IMR-90 (cell line): ENCODE measurements around the gene TBC1D1.

ENCODE experiments used
- BHLHE40 ChIP-seq: fragments of 150-350 bp; IDR thresholded peaks from 2 replicates; pipeline ENCODE4 v1.6.1; 2016; ENCODE audit warnings: mild to moderate bottlenecking, low read depth, low read length
- CEBPB ChIP-seq: IDR thresholded peaks from 2 replicates; pipeline ENCODE4 v1.6.1; 2012; ENCODE audit warnings: low read depth, low read length, improper control_type of control experiment
- CHD1 ChIP-seq: IDR thresholded peaks from 2 replicates; pipeline ENCODE4 v1.6.1; 2012; ENCODE audit warnings: low read depth, low read length, improper control_type of control experiment
- FOS ChIP-seq: fragments of 150-350 bp; IDR thresholded peaks from 2 replicates; pipeline ENCODE4 v1.6.1; 2016; ENCODE audit warnings: low read depth, low read length
- MAFK ChIP-seq: IDR thresholded peaks from 2 replicates; pipeline ENCODE4 v1.6.1; 2012; ENCODE audit warnings: low read depth, low read length, improper control_type of control experiment
- MAZ ChIP-seq: IDR thresholded peaks from 2 replicates; pipeline ENCODE4 v1.6.1; 2012; ENCODE audit warnings: low read depth, mild to moderate bottlenecking, low read length, improper control_type of control experiment, moderate library complexity, borderline replicate concordance
- MXI1 ChIP-seq: IDR thresholded peaks from 2 replicates; pipeline ENCODE4 v1.6.1; 2012; ENCODE audit warnings: low read depth, mild to moderate bottlenecking, low read length, moderate library complexity, borderline replicate concordance
- NFE2L2 ChIP-seq: fragments of 150-350 bp; IDR thresholded peaks from 2 replicates; pipeline ENCODE4 v1.6.1; 2016; ENCODE audit warnings: low read depth, mild to moderate bottlenecking, low read length
- POLR2A ChIP-seq: IDR thresholded peaks from 2 replicates; pipeline ENCODE4 v1.6.1; 2012; ENCODE audit warnings: mild to moderate bottlenecking, low read depth, low read length
- RAD21 ChIP-seq: IDR thresholded peaks from 2 replicates; pipeline ENCODE4 v1.6.1; 2012; ENCODE audit warnings: low read length, improper control_type of control experiment
- RCOR1 ChIP-seq: IDR thresholded peaks from 2 replicates; pipeline ENCODE4 v1.6.1; 2012; ENCODE audit warnings: mild to moderate bottlenecking, low read length, improper control_type of control experiment; ENCODE audit not compliant: insufficient replicate concordance
- SMC3 ChIP-seq: fragments of 150-350 bp; IDR thresholded peaks from 2 replicates; pipeline ENCODE4 v1.6.1; 2016; ENCODE audit warnings: low read depth, mild to moderate bottlenecking, antibody characterized with exemption, low read length, moderate library complexity
- TF ChIP-seq, protein P1 (sequence below): conservative IDR thresholded peaks from 2 replicates; pipeline ENCODE4 v1.5.1; 2012; ENCODE audit warnings: mild to moderate bottlenecking, low read depth, low read length, improper control_type of control experiment
- TF ChIP-seq, protein P2 (sequence below): fragments of 150-350 bp; IDR thresholded peaks from 2 replicates; pipeline ENCODE4 v1.6.1; 2017; ENCODE audit warnings: mild to moderate bottlenecking, antibody characterized with exemption, low read length, low read depth

DNA sequence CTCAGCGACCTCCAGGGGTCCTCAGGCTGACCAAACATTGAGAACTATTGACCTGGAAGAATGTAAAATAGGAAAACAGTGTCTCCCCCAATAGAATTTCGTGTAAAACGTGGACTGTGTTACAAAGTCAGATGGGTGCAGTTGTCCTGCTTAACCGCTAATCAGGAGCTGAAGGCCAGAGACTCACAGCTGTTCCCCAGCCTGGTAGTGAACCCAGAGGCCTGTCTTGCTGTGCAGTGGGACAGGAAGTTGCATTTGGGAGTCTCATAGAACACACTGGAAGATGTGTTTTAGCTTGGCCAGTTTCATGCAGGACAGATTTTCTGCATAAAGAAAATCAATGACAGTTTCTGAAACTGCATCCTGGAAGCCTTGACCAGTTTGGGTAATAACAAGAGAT lies 220.8 kb downstream of the TBC1D1 start:
- TF ChIP-seq, protein P1, sequence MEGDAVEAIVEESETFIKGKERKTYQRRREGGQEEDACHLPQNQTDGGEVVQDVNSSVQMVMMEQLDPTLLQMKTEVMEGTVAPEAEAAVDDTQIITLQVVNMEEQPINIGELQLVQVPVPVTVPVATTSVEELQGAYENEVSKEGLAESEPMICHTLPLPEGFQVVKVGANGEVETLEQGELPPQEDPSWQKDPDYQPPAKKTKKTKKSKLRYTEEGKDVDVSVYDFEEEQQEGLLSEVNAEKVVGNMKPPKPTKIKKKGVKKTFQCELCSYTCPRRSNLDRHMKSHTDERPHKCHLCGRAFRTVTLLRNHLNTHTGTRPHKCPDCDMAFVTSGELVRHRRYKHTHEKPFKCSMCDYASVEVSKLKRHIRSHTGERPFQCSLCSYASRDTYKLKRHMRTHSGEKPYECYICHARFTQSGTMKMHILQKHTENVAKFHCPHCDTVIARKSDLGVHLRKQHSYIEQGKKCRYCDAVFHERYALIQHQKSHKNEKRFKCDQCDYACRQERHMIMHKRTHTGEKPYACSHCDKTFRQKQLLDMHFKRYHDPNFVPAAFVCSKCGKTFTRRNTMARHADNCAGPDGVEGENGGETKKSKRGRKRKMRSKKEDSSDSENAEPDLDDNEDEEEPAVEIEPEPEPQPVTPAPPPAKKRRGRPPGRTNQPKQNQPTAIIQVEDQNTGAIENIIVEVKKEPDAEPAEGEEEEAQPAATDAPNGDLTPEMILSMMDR = no peak
- TF ChIP-seq SMC3 (no peak), RCOR1 (no peak), MAFK (no peak), POLR2A (no peak), CEBPB (no peak), CHD1 (no peak), MXI1 (no peak), RAD21 (no peak), NFE2L2 (no peak), FOS (no peak), BHLHE40 (no peak), MAZ (no peak)
- TF ChIP-seq, protein P2, sequence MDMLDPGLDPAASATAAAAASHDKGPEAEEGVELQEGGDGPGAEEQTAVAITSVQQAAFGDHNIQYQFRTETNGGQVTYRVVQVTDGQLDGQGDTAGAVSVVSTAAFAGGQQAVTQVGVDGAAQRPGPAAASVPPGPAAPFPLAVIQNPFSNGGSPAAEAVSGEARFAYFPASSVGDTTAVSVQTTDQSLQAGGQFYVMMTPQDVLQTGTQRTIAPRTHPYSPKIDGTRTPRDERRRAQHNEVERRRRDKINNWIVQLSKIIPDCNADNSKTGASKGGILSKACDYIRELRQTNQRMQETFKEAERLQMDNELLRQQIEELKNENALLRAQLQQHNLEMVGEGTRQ = no peak
